CD14-positive monocyte (primary cell): ENCODE data around the gene FSTL1. TPM values are rescaled to one million over a fixed set of nuclear protein-coding genes. Genes with fewer than 3 reads are reported as not detected.

ENCODE experiments used
- DNase-seq, 3 donors: peaks; one replicate each; pipeline ENCODE4 v3.0.0-alpha.2; 2011 to 2022
- H2AFZ ChIP-seq: 2 replicates; pipeline ENCODE4 v1.6.0; 2012; ENCODE audit warnings: mild to moderate bottlenecking, low read depth, low read length, inconsistent platforms; ENCODE audit not compliant: insufficient read depth, poor library complexity, severe bottlenecking
- H3K27ac ChIP-seq, 2 donors: 1 replicate in 1 of 2; 2 replicates in 1 of 2; pipeline ENCODE4 v1.5.1; 2012 to 2013; ENCODE audit warnings: low read length in 2 of 2, control low read depth in 1 of 2, inconsistent platforms in 1 of 2, low read depth in 1 of 2, mild to moderate bottlenecking in 1 of 2
- H3K27me3 ChIP-seq, 2 donors: one replicate each; pipeline versions ENCODE4 v1.6.0 to v1.6.1; 2011 to 2013; ENCODE audit warnings: low read length in 2 of 2; ENCODE audit not compliant: control insufficient read depth in 2 of 2, insufficient read depth in 2 of 2
- H3K36me3 ChIP-seq, 2 donors: replicated peaks in 1 of 2; 1 replicate in 1 of 2; 2 replicates in 1 of 2; pipeline versions ENCODE4 v1.5.1 to v1.6.1; 2012 to 2013; ENCODE audit warnings: low read length in 2 of 2, control low read depth in 1 of 2, inconsistent platforms in 1 of 2, mild to moderate bottlenecking in 1 of 2; ENCODE audit not compliant: insufficient read depth in 2 of 2, control insufficient read depth in 1 of 2
- H3K4me1 ChIP-seq, 2 donors: 1 replicate in 1 of 2; 2 replicates in 1 of 2; pipeline versions ENCODE4 v1.5.1 to v1.6.1; 2012 to 2013; ENCODE audit warnings: low read length in 2 of 2, control low read depth in 1 of 2, inconsistent platforms in 1 of 2, mild to moderate bottlenecking in 1 of 2, moderate library complexity in 1 of 2; ENCODE audit not compliant: insufficient read depth in 2 of 2, control insufficient read depth in 1 of 2
- H3K4me2 ChIP-seq: replicated peaks from 2 replicates; pipeline ENCODE3; 2012; ENCODE audit warnings: low read length, moderate library complexity, mild to moderate bottlenecking; ENCODE audit not compliant: poor library complexity, severe bottlenecking; ENCODE audit errors: extremely low read depth
- H3K4me3 ChIP-seq, 3 experiments: fragments of 200-600 bp in 1 of 3; sonication (generic) in 1 of 3; replicated peaks in 1 of 3; 1 replicate in 2 of 3; 2 replicates in 1 of 3; pipeline ENCODE4 v1.5.1; 2011 to 2013; ENCODE audit warnings: low read length in 3 of 3, mild to moderate bottlenecking in 3 of 3, control low read depth in 2 of 3, low read depth in 2 of 3, inconsistent platforms in 1 of 3, moderate library complexity in 1 of 3
- H3K79me2 ChIP-seq: 2 replicates; pipeline ENCODE4 v1.6.0; 2012; ENCODE audit warnings: mild to moderate bottlenecking, control low read depth, inconsistent platforms, low read length, moderate library complexity; ENCODE audit not compliant: insufficient read depth
- H3K9ac ChIP-seq: 2 replicates; pipeline ENCODE4 v1.6.0; 2017; ENCODE audit warnings: low read length, mild to moderate bottlenecking; ENCODE audit not compliant: insufficient read depth, poor library complexity, severe bottlenecking
- H3K9me3 ChIP-seq, 2 donors: replicated peaks in 1 of 2; 1 replicate in 1 of 2; 2 replicates in 1 of 2; pipeline versions ENCODE4 v1.5.1 to v1.6.1; 2012 to 2013; ENCODE audit warnings: low read length in 2 of 2, control low read depth in 1 of 2; ENCODE audit not compliant: control insufficient read depth in 1 of 2, insufficient read depth in 1 of 2
- H4K20me1 ChIP-seq: 2 replicates; pipeline ENCODE4 v1.6.0; 2012; ENCODE audit warnings: mild to moderate bottlenecking, low read length, control low read depth, moderate library complexity; ENCODE audit not compliant: insufficient read depth
- H3K27ac Mint-ChIP-seq, 7 donors: one replicate each; pipeline ENCODE4 v1.8.0; 2020; ENCODE audit warnings: mild to moderate bottlenecking in 7 of 7, mixed read lengths in 7 of 7, moderate library complexity in 6 of 7, inconsistent platforms in 2 of 7
- H3K27me3 Mint-ChIP-seq, 3 donors: one replicate each; pipeline ENCODE4 v1.8.0; 2021 to 2022; ENCODE audit warnings: low read depth in 3 of 3, mild to moderate bottlenecking in 3 of 3, mixed read lengths in 3 of 3, moderate library complexity in 3 of 3, inconsistent platforms in 1 of 3
- H3K36me3 Mint-ChIP-seq, 2 donors: one replicate each; pipeline ENCODE4 v1.8.0; 2020; ENCODE audit warnings: mixed read lengths in 2 of 2, inconsistent platforms in 1 of 2, mild to moderate bottlenecking in 1 of 2
- H3K4me1 Mint-ChIP-seq: one replicate; pipeline ENCODE4 v1.8.0; 2020; ENCODE audit warnings: mild to moderate bottlenecking, mixed read lengths
- H3K4me3 Mint-ChIP-seq, 2 donors: one replicate each; pipeline ENCODE4 v1.8.0; 2020; ENCODE audit warnings: mild to moderate bottlenecking in 2 of 2, mixed read lengths in 2 of 2, moderate library complexity in 1 of 2
- H3K9me3 Mint-ChIP-seq, 7 donors: one replicate each; pipeline ENCODE4 v1.8.0; 2020 to 2022; ENCODE audit warnings: mixed read lengths in 7 of 7, mild to moderate bottlenecking in 6 of 7, moderate library complexity in 6 of 7, inconsistent platforms in 2 of 7
- WGBS: methylation state at CpG from one replicate; pipeline ENCODE4 v1.1.5; 2013; ENCODE audit warnings: missing lambda C conversion rate; ENCODE audit not compliant: insufficient coverage; 5-methylcytosine and 5-hydroxymethylcytosine counted together
- intact Hi-C, 2 donors: fragments of 100-400 bp; cut with micrococcal nuclease; formaldehyde crosslinking; loops; one replicate each; pipeline versions ENCODE4 v1.15.0 to v1.15.1; 2023
- polyA plus RNA-seq, 3 donors: library from polyadenylated mRNA; depleted of rRNA in 1 of 3; unstranded in 2 of 3; stranded (reverse) in 1 of 3; fragments of 300-500 nt in 2 of 3; fragments of >200 nt in 1 of 3; fragmentation: Illumina TruSeq in 2 of 3; gene quantifications; 1 replicate in 2 of 3; 2 replicates in 1 of 3; pipeline ENCODE4 v1.2.3, GENCODE V29; 2012 to 2021
- TF ChIP-seq, protein P1 (sequence below): fragments of 200-600 bp; IDR thresholded peaks from one replicate; pipeline ENCODE4 v1.8.0; 2022; ENCODE audit warnings: antibody characterized with exemption, mild to moderate bottlenecking

FSTL1 gene
- polyA plus RNA-seq, 3 donors, result 0.13 to 0.44 (median 0.29) TPM

DNA sequence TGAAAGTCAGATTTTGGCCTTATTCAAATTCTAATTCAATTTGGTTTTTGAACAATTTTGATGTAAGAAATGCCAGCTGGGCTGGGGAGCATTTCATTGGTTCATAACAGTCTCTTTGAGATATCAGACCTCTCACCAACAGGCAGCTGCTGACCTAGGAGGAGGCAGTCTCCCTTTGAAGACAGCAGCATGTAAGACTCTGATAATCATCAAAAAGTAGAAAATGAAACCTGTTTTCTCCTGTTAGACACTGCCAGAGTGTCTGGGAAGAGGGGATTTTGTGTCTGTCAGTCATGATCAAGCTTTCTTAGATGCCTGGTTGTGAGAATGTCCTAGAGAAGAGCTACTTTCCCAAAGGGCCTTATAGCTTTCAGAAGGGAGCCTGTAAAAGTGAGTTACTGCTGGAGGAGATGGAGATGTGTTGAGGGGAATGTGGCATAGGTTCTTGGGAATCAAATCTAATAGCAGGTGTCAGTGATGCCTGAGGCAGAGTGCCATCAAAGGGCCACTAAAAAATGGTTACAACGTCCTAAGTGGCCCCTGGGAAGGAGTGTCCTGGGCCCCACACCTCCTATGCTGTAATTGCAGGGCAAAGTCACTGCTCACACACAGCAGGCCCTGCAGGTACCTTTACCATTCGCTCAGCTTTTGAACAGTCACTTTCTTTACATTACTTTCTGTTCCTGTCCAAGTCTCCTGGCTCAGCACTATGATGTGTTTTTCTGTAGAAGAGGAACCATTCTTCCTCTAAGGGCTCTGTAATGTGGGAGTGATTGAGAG is 43.1 kb downstream of the FSTL1 start:
- WGBS, result 78% methylated on average over 1 of the region's 2 CpGs
- TF ChIP-seq, protein P1, sequence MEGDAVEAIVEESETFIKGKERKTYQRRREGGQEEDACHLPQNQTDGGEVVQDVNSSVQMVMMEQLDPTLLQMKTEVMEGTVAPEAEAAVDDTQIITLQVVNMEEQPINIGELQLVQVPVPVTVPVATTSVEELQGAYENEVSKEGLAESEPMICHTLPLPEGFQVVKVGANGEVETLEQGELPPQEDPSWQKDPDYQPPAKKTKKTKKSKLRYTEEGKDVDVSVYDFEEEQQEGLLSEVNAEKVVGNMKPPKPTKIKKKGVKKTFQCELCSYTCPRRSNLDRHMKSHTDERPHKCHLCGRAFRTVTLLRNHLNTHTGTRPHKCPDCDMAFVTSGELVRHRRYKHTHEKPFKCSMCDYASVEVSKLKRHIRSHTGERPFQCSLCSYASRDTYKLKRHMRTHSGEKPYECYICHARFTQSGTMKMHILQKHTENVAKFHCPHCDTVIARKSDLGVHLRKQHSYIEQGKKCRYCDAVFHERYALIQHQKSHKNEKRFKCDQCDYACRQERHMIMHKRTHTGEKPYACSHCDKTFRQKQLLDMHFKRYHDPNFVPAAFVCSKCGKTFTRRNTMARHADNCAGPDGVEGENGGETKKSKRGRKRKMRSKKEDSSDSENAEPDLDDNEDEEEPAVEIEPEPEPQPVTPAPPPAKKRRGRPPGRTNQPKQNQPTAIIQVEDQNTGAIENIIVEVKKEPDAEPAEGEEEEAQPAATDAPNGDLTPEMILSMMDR, result no peak
- Mint-ChIP-seq H3K9me3 (no peaks in the 10 kb centered on the region), H3K36me3 (no peaks in the 10 kb centered on the region), H3K4me1 (peaks cover 5% of the 10 kb centered on the region), H3K4me3 (no peak overlapping the region), H3K27me3 (peaks cover 0 to 5% (median 0%) of the 10 kb centered on the region in 3 donors), H3K27ac (no peak overlapping the region)
- H3K4me1 ChIP-seq, result peaks cover 0 to under 1% of the 10 kb centered on the region in 2 donors
- no peaks in the 10 kb centered on the region for H3K9me3 ChIP-seq
- H4K20me1 ChIP-seq, result no peaks in the 10 kb centered on the region
- H3K27ac ChIP-seq, result no peak overlapping the region
- no peaks in the 10 kb centered on the region for H3K36me3 ChIP-seq
- no peak overlapping the region for H3K4me3 ChIP-seq
- no peak overlapping the region for H3K4me2 ChIP-seq
- H3K79me2 ChIP-seq, result no peaks in the 10 kb centered on the region
- intact Hi-C loops, result no loop called here
- no peak for DNase-seq
- no peaks in the 10 kb centered on the region for H3K27me3 ChIP-seq
- no peak overlapping the region for H2AFZ ChIP-seq
- H3K9ac ChIP-seq, result no peak overlapping the region

- Histone ChIP-seq H3K9me3 (no peaks in the 10 kb centered on the region), H3K4me1 (no peaks in the 10 kb centered on the region), H3K27ac (no peak overlapping the region), H3K9ac (no peak overlapping the region), H3K4me3 (no peak overlapping the region), H3K79me2 (no peaks in the 10 kb centered on the region), H2AFZ (no peak overlapping the region), H3K27me3 (no peaks in the 10 kb centered on the region), H4K20me1 (no peaks in the 10 kb centered on the region), H3K4me2 (no peak overlapping the region), H3K36me3 (no peaks in the 10 kb centered on the region)
- Mint-ChIP-seq H3K27ac (no peak overlapping the region), H3K27me3 (peaks cover 0 to 5% (median 0%) of the 10 kb centered on the region in 3 donors), H3K4me1 (no peaks in the 10 kb centered on the region), H3K36me3 (no peaks in the 10 kb centered on the region), H3K4me3 (no peak overlapping the region), H3K9me3 (peaks cover 0 to 3% (median 0%) of the 10 kb centered on the region in 7 donors)
- TF ChIP-seq, protein P1, result no peak
- no peak for DNase-seq
- 100% methylated on average over 2 of the region's 3 CpGs for WGBS
- intact Hi-C loops, result no loop called here
Measured at GRCh38 chr3:120404876-120405275, 45.9 kb downstream of the FSTL1 start.
